ENCODE results near the gene ELFN1.

The ELFN1 gene

DNA sequence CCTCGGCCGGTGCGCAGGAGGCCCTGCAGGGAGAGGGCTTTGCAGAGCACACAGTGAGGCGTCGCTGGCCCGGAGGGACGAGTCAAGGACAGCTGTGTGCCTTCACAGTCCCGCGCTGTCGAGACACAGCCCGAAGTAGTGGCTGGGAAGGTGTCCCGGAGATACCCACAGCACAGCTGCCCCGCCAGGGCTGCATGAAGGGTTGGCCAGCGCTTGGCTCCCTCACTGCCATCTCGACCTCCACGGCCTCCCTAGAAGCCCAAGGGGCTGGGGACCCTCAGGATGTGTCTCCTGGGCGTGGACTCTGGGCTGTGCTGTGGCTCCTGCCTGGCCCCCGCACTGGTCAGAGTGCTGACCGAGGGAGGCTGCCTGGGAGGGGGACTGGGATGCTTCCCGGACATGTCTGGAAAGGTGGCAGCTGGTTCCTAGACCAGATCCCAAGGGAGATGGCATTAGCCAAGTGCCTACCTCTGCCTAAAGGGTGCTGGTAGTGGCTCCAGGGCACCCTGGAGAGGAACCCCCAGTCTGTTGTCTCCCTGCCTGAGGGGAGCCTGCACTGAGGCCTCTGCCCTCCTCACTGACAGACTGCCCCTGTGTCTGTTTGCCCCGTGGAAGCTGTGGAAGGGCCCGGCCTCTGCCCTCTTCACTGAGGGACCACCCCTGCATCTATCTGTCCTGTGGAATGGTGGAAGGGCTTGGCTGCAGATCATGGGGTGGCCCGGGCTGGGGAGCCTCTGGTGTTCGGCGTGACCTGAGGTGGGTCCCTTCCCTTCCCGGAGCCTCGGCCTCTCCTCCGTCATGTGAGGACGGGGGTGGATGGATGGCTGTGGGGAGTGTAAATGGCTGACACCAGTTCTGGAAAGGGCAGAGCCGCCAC lies 5.8 kb downstream of the ELFN1 start:
- no peak for DNase-seq (ENCODE audit: low read depth in 2 of 2)

DNA sequence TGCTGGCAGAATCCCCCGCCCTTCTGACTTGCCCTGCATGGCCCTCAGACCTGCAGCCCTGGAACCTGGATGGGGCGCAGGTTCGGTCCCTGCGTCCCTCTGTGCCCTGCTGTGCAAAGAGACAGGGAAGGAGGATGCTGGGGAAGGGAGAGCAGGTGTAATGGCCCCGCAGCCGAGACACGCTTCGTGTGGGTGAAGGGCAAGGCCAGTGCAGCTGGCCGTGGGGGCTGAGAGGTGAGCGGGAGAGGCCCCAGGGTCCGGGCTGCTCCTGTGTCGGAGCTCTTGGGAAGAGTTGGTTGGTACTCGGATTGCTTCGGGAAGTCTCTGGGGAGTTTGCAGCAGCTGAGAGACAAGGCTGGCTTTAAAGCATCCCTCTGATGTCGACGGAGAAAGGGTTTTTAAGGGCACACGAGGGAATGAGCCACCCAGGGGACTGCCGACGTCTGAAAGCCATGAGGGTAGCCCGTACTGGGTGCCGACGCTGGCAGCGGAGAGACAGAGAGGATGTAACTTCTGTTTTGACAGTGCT lies 6.5 kb downstream of the ELFN1 start:
- no peak for DNase-seq (ENCODE audit: low read depth in 2 of 2)

DNA sequence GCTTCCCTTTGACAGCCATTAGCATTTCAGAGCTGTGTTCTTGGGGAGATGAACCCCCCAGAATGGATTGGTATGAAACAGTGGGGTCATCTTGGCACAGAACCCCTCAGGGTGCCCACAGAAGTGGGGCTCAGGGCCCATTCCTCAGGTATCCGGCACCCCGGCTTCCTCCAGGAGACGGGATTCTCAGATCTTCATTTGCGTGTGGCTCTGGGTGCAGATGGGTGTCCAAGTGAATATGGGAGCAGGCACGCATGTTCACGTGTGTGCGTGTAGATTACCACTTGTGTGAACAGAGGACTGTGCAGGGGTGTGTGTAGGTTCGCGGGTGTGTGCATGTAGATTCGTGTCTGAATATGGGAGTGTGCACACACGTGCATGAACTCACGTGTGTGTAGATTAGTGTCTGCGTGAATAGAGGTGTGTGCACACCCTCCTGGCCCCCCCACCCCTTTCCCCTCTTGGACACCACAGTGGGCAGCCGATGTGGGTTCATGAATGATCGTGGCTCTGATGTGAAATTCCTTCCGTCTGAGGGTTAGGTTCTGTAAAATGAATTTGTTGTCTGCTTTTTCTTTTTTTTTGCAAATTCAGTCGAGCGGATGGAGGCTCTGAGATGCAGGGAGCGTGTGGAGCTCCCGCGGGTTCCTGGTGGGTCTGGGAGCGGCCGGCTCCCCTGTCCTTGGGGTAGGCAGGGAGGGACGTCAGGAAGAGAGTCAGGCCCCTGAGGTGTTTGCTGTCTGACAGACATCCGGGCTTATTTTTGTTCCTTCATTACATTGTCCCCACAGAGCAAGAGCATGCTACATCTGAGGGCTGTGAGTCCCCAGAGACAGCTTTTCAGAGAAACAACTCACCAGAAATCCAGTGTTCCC lies 7.4 kb downstream of the ELFN1 start:
- DNase-seq (ENCODE audit: low read depth in 2 of 2), result no peak

DNA sequence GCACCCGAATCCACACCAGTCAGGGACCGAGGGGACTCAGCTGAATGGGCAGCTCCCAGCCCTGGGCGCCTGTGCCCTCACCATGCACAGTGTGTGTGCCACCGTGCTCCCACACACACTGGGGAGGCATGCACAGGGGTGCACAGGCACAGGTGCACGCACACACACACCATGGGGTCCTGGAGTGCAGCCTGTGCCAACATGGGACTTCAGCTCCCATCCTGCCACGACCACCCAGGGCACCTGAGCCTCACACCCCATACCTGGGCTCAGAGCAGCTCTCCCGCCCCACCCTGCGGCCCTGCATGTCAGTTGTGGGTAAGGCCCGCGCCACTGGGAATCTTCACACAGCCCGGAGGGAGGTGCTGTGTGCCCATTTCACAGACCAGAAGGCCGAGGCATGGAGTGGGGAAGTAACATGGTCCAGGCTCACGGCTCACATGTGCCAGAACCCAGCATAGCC lies 8.0 kb downstream of the ELFN1 start:
- DNase-seq (ENCODE audit: low read depth in 2 of 2), result no peak

DNA sequence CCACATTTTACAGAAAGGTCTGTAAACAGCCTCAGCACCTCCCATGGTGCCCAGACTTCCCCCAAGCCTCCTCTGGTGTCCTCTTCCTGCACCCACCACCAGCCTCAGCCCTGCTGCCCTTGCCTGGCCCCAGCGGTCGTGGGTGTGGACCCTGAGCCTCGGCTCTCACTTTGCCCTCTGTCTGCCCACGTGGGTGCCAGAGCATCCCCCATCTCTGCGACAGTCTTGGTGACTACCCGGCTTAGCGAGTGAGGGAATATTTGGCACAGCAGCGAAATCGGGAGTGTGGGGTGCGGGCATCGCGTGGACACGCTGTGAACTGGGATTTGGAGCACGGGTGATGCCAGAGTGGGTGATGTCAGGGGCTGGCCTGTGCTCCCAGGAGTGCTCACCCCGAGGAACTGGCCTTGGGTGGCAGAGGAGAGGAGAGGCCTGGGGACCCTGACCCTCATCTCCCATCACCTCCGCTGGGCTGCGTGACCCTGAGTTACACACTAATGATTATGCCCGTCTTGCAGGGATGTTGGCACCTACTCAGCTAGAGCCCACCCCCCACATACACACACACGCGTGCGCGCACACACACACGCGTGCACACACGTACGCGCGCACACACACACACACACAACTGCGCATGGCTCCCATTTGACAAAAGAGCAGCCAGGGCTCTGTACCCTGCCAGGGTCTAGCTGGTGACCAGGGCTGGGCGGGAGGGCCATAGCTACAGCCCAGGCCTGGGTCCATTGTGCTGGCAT lies 8.7 kb downstream of the ELFN1 start:
- DNase-seq (ENCODE audit: low read depth in 2 of 2), result no peak

DNA sequence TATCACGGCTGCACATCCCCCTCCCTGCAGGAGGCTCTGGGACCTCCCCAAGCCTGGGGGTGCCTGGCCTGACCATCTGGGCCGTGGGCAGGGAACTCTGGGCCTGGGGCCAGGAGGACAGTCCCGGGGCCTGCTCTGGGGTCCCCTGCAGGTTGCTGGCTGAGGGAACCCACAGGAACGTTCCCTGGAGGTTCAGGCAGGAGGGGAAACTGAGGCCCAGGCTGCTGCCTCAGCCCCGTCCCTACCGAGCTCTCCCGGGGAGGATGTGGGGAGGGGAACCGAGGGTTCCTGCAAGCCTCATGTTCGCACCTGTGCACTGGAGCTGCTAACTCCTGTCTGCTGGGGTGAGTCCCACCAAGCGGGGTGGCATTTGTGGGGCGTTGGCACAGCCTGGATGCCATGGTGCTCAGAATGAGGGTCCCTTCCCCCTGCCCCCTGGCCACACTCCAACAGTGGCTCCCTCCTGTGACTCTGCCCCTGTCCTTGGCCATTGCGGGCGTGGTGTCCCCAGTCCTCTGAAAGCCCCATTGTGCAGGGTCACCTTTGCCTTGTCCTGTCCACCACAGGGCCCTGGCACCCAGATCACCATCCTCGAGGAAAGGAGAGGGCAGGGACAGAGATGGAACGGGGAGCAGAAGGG lies 9.4 kb downstream of the ELFN1 start:
- DNase-seq (ENCODE audit: low read depth in 2 of 2), result no peak

DNA sequence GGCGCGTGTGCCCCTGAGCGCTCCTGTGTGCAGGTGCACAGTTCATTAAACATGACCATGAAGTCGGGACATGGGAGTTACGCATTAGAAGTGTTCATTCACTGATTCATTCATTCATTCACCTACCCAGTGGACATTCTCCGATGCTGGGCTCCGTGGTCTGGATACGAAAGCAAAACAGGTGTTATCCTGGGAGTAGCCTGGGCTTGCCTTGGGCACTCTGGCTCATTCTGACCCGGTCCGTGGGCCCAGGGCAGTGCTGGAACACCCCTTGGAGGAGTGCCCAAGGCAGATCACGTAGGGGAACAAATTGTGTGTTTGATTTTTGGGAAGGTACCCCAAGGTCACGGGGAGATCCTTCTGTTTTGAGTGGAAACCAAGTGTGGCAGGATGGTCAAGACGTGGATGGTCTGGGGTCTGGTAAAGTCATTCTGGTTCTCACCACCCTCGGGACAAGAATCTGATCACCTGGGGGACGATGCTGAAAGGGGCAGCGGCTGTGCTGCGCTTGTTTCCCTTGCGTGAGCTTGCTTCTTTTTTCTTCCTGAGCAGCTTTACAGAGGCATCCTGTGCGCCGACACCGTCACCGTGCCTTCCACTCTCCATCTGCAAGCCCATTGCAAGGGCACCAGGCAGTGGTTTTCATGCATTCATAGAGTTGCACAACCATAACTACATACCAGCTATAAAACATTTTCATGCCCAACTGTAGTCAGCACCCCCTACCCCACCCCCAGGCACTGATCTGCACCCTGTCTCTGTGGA lies 10.1 kb downstream of the ELFN1 start:
- no peak for DNase-seq (ENCODE audit: low read depth in 2 of 2)

DNA sequence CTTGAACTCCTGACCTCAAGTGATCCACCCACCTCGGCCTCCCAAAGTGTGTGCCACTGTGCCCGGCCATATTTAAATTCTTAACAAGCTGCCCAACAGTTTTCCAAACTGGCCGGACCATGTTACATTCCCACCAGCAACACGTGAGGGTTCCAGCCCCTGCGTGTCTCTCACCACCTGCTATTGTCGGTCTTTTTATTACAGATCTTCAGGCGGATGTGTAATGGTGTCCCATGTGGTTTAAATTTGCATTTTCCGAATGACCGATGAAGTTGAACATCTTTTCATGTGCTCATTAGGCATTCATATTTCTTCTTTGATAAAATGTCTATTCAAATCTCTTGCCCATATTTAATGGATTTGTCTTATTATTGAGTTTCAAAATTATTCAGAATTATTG lies 11.5 kb downstream of the ELFN1 start:
- DNase-seq (ENCODE audit: low read depth in 2 of 2), result no peak

DNA sequence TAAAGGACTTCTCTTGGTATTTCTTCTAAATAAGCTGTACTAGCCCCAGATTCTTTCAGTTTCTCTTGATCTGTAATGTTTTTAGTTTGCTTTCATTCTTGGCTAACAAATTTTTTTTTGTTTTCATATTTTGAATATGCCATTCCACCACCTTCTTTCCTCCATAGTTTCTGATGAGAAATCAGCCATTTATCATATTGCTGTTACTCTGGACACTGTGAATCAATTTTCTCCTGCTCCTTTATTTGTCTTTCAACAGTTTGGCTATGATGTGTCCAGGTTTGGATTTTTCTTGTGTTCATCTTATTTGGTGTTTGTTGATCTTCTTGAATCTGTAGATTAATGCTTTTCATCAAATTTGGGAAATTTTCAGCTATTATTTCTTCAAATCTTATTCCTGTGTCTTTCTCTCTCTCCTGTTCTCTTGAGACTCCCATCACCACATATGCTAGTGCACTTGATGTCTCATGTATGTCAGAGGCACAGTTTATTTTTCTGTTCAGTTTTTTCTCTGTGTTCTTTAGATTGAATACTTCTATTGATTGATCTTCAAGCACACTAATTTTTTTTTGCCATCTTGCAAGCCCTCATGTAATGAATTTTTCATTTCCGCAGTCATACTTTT lies 15.0 kb downstream of the ELFN1 start:
- DNase-seq (ENCODE audit: low read depth in 2 of 2), result no peak

DNA sequence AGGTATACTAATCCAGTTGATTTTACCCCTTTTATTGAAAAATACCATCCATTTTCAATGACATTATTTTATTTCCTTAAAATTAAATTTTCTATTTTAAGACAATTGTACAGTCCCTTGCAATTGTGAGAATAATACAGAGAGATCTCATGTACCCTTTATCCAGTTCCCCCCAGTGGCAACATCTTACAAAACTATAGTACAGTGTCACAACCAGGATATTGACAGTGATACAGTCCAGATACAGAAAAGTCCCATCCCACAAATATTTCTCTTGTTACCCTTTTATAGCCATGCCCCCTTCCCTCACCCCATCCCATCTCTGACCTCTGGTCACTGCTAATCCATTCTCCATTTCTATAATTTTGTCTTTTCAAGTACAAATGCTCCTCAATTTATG lies 18.5 kb downstream of the ELFN1 start:
- DNase-seq (ENCODE audit: low read depth in 2 of 2), result no peak

DNA sequence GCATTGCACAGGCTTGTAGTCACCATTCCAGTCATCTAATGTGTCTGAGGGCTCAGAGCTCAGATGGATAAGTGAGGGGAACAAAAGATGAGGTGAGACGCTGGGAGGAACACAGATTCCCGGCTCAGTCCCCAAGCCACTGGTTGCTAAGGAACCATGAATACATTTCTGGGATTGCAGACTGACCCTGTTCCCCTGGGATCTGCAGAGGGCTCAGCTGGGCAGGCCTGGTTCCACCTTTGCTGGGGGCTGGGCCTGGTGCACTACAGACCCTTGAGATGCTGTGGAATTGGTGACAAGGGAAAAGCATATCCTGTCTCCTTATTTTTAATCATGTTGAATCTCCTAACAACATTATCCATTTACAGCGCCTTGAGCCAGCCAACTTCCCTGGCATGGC lies 19.2 kb downstream of the ELFN1 start:
- no peak for DNase-seq (ENCODE audit: low read depth in 2 of 2)

DNA sequence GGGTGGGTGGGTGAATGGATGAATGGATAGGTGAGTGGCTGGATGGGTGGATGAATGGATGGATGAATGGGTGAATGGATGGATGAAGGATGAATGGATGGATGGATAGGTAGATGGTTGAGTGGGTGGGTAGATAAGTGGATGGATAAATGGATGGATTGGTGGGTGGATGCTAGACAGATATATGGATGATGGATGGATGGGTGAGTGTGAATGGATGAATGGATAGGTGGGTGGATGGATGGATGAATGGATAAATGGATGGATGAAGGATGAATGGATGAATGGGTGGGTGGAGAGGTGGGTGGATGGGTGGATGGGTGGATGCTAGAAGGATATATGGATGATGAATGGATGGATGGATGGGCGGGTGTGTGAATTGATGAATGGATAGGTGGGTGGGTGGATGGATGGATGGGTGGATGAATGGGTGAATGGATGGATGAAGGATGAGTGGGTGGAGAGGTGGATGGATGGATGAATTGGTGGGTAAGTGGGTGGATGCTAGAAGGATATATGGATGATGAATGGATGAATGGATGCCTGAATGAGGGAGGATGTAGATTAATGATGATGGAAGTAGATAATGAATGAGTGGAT lies 20.4 kb downstream of the ELFN1 start:
- no peak for DNase-seq (ENCODE audit: low read depth in 2 of 2)

DNA sequence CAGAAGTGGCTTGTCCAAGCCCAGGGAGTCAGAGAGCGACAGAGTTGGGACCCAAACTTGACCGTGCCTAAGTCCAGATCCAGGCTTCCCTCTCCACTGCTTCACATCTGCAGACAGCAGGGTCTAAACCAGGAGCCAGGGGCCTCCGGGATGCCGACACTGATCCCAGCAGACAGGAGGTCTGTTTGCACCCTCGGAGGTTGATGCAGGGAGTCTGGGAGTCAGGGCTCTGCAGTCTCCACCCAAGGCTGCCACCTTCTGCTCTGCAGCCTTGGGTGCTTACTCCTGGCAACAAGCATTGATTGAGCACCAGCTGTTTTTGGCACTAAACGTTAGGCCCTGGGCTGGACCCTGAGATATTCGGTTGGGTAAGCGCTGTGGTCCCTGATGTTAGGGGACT lies 21.0 kb downstream of the ELFN1 start:
- no peak for DNase-seq (ENCODE audit: low read depth in 2 of 2)

DNA sequence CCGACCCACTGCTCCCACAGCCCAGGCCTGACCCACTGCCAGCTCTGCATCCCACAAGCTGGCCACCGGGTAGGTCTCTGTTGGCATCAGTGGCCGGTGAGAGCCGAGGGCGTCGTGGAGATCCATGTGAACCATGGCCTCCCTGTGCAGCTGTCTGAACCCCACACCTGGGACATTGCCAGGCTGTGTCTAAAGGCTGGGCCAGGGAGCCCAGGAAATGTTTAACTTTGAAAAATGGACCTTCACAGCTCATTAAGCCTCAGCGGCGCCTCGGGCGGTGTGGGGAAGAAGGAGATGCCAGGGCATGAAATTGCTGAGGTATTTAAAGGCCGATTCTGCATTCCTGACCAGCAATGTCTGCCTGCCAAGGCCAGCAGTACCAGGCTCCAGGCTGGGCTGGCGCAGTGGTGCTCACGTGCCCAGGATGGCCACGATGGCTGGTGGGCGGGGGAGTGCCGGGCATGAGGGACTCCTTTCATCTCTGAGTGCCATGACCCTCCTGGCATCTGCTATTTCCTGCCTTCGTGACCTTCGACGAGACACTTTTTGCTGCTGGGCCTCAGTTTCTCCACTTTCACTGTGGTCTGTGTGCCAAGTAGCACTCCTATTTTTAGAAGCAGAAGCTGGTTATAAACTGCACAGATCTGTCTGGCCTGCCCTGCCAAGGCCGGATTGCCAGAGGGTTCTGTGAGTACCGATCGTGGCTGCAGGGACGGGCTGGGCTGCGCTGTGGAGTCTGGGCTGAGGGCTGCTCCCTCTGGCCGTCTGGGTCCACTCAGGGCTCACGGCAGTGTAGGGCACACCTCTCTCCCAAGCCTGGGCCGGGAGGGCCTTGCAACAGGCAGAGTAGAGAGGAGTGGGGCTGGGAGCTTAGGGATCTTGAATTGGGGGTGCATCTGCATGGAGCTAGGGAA lies 21.8 kb downstream of the ELFN1 start:
- no peak for DNase-seq (ENCODE audit: low read depth in 2 of 2)

DNA sequence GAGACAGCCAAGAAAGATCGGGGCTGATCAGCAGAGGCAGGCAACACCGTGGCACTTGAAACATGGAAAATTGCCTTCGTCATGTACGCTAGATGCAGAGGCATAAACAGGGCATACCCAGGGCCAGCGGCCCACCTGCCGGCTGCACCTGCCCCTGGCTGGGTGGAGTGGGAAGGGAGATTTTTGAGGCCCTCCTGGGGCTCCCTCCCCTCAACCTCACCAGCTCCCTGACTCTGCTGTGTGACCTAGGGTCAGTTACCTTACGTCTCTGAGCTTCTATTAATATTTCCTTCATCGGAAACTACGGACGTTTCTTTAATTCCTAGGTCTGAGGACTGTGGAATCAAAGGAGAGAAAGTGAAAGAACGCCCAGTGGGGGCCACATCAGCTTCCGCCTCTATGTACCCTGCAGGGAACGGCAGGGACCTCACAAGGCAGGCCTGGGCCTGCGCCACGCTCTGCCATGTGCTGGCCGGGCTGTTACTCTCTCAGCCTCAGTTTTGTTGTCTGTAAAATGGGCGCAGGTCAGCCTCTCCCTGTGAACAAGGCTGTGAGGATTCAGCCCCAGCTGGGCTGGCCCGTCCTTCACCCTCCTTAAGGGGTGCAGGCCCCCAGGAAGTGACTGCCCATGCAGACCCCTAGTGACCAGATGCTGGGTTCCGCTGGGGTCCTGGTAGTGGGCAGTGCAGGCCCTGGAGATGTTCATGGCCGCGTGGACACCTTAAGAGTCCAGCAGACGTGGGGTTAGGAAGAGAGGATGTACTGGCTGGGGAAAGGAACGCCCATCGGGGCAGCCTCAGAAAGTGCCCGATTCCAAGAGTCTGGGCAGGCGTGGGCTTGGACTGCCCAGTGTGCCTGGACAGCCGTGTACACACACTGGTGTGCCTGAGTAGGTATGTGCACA lies 22.7 kb downstream of the ELFN1 start:
- DNase-seq (ENCODE audit: low read depth in 2 of 2), result no peak

DNA sequence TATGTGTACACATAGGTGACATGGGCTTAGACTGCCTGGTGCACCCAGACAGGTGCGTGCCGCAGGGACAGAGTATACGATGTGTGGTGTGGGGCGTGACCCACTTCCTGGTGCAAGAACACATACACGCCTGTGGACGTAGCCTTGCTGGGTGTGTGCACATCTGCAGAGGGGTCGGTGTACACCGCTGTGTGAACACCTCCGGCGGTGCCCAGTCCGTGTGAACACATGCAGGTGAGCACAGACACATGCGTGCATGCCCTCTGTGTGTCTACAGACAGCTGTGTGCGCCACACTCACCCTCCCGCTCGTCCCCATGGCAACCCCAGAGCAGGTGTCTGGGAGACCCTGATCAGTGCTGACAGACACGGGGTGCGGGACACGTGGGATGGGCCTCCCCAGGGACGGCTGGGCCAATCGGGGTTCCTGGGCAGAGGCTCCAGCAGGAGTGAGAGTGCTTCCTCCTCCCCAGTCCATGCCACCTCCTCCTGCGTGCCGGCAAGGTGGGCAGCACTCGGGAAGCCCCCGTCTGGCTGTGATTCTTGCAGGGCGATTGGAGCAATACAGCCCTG lies 23.4 kb downstream of the ELFN1 start:
- DNase-seq (ENCODE audit: low read depth in 2 of 2), result no peak

DNA sequence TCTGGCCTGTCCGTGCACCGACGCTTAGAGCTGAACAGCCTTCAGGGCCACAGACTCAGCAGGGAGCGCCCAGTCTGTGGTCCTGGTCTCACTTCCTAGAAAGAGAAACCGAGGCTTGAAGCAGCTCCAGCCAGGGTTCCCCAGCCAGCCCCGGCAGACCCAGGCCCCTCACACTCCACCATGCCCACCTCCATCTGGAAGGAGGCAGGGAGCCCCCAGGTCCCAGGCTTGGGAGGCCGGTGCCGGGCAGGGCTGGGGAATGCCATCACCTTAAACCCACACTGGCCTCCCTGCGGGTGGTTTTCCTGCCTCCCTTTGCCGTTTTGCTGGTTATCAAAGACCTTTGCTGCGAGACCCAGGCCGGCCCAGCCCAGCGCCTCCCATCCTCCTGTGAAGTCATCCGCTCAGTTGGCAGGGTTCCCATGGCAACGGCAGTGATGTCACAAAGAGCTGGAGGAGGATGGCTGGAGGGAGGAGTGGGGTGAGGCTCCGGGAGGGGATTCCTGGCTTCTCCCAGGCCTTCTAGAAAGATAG lies 24.0 kb downstream of the ELFN1 start:
- DNase-seq (ENCODE audit: low read depth in 2 of 2), result no peak

Measured in activated CD4-positive, alpha-beta T cell treated with anti-CD3 and anti-CD28 coated beads for 24 hours (primary cell).